HEK293 (cell line): ENCODE measurements around the gene PPHLN1.

Experiments
- GLIS1 ChIP-seq: fragments of 450-650 bp; formaldehyde crosslinking; IDR thresholded peaks from 2 replicates; pipeline ENCODE4 v1.5.1; 2016; ENCODE audit warnings: missing biosample characterization, missing genetic modification characterization
- IKZF3 ChIP-seq: fragments of 450-650 bp; IDR thresholded peaks from 2 replicates; pipeline ENCODE4 v1.5.0; 2018; ENCODE audit warnings: missing biosample characterization, mild to moderate bottlenecking, missing genetic modification characterization, moderate library complexity
- PBX3 ChIP-seq: sonication (generic); formaldehyde crosslinking; IDR thresholded peaks from 2 replicates; pipeline ENCODE4 v1.8.1; 2022; ENCODE audit warnings: mild to moderate bottlenecking, moderate library complexity, missing genetic modification reagents
- WT1 ChIP-seq: fragments of 450-650 bp; formaldehyde crosslinking; IDR thresholded peaks from 2 replicates; pipeline ENCODE4 v1.5.1; 2016; ENCODE audit warnings: missing biosample characterization, missing genetic modification characterization
- ZNF157 ChIP-seq: fragments of 450-650 bp; formaldehyde crosslinking; IDR thresholded peaks from 2 replicates; pipeline ENCODE4 v1.5.1; 2016; ENCODE audit warnings: missing biosample characterization, missing genetic modification characterization
- ZNF280D ChIP-seq: fragments of 450-650 bp; formaldehyde crosslinking; IDR thresholded peaks from 2 replicates; pipeline ENCODE4 v1.5.1; 2016; ENCODE audit warnings: missing biosample characterization, missing genetic modification characterization
- ZNF292 ChIP-seq: fragments of 450-650 bp; formaldehyde crosslinking; IDR thresholded peaks from 2 replicates; pipeline ENCODE4 v1.5.1; 2016; ENCODE audit warnings: low read depth, missing biosample characterization, missing genetic modification characterization, borderline replicate concordance
- ZNF354C ChIP-seq: fragments of 450-650 bp; formaldehyde crosslinking; IDR thresholded peaks from 2 replicates; pipeline ENCODE4 v1.5.1; 2016; ENCODE audit warnings: missing biosample characterization, missing genetic modification characterization, low read depth, borderline replicate concordance
- ZNF423 ChIP-seq: fragments of 450-650 bp; formaldehyde crosslinking; IDR thresholded peaks from 2 replicates; pipeline ENCODE4 v1.5.1; 2016; ENCODE audit warnings: missing biosample characterization, missing genetic modification characterization
- ZNF513 ChIP-seq: fragments of 450-650 bp; IDR thresholded peaks from 2 replicates; pipeline ENCODE4 v1.5.1; 2018; ENCODE audit warnings: missing biosample characterization, missing genetic modification characterization
- ZNF629 ChIP-seq: fragments of 450-650 bp; formaldehyde crosslinking; IDR thresholded peaks from 2 replicates; pipeline ENCODE4 v1.5.1; 2017; ENCODE audit warnings: missing biosample characterization, missing genetic modification characterization
- ZNF776 ChIP-seq: fragments of 450-650 bp; formaldehyde crosslinking; IDR thresholded peaks from 2 replicates; pipeline ENCODE4 v1.5.0; 2017; ENCODE audit warnings: missing biosample characterization, missing genetic modification characterization, borderline replicate concordance
- TF ChIP-seq, protein P1 (sequence below): fragments of 450-650 bp; formaldehyde crosslinking; IDR thresholded peaks from 2 replicates; pipeline ENCODE4 v1.5.1; 2016; ENCODE audit warnings: missing biosample characterization, missing genetic modification characterization
- TF ChIP-seq, protein P2 (sequence below): fragments of 450-650 bp; formaldehyde crosslinking; IDR thresholded peaks from 2 replicates; pipeline ENCODE4 v1.5.1; 2016; ENCODE audit warnings: missing biosample characterization, missing genetic modification characterization
- TF ChIP-seq, protein P3 (sequence below): fragments of 450-650 bp; formaldehyde crosslinking; IDR thresholded peaks from 2 replicates; pipeline ENCODE4 v1.5.1; 2016; ENCODE audit warnings: missing biosample characterization, missing genetic modification characterization
- TF ChIP-seq, protein P4 (sequence below): fragments of 450-650 bp; formaldehyde crosslinking; IDR thresholded peaks from 2 replicates; pipeline ENCODE4 v1.5.1; 2016; ENCODE audit warnings: missing biosample characterization, missing genetic modification characterization
- TF ChIP-seq, protein P5 (sequence below): fragments of 450-650 bp; formaldehyde crosslinking; IDR thresholded peaks from 2 replicates; pipeline ENCODE4 v1.5.1; 2016; ENCODE audit warnings: missing biosample characterization, missing genetic modification characterization
- TF ChIP-seq, protein P6 (sequence below): IDR thresholded peaks from 2 replicates; pipeline ENCODE4 v1.6.1; 2011; ENCODE audit warnings: mild to moderate bottlenecking, low read depth, low read length, borderline replicate concordance
- TF ChIP-seq, protein P7 (sequence below): fragments of 450-650 bp; formaldehyde crosslinking; conservative IDR thresholded peaks from 2 replicates; pipeline ENCODE4 v1.5.1; 2016; ENCODE audit warnings: low read depth, missing biosample characterization, missing genetic modification characterization

PPHLN1 gene

GRCh38 chr12:42474391-42474790 lies 148.4 kb downstream of the PPHLN1 start (continued):
- TF ChIP-seq, protein P1, sequence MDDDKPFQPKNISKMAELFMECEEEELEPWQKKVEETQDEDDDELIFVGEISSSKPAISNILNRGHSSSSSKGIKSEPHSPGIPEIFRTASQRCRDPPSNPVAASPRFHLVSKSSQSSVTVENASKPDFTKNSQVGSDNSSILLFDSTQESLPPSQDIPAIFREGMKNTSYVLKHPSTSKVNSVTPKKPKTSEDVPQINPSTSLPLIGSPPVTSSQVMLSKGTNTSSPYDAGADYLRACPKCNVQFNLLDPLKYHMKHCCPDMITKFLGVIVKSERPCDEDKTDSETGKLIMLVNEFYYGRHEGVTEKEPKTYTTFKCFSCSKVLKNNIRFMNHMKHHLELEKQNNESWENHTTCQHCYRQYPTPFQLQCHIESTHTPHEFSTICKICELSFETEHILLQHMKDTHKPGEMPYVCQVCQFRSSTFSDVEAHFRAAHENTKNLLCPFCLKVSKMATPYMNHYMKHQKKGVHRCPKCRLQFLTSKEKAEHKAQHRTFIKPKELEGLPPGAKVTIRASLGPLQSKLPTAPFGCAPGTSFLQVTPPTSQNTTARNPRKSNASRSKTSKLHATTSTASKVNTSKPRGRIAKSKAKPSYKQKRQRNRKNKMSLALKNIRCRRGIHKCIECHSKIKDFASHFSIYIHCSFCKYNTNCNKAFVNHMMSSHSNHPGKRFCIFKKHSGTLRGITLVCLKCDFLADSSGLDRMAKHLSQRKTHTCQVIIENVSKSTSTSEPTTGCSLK (tag by site-specific recombination) = no peak
- TF ChIP-seq, protein P2, sequence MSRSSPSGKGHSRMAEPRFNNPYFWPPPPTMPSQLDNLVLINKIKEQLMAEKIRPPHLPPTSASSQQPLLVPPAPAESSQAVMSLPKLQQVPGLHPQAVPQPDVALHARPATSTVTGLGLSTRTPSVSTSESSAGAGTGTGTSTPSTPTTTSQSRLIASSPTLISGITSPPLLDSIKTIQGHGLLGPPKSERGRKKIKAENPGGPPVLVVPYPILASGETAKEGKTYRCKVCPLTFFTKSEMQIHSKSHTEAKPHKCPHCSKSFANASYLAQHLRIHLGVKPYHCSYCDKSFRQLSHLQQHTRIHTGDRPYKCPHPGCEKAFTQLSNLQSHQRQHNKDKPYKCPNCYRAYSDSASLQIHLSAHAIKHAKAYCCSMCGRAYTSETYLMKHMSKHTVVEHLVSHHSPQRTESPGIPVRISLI (tag by site-specific recombination) = peak; percentile 53; the same call in 1 of the 2 replicates
- TF ChIP-seq, protein P3, sequence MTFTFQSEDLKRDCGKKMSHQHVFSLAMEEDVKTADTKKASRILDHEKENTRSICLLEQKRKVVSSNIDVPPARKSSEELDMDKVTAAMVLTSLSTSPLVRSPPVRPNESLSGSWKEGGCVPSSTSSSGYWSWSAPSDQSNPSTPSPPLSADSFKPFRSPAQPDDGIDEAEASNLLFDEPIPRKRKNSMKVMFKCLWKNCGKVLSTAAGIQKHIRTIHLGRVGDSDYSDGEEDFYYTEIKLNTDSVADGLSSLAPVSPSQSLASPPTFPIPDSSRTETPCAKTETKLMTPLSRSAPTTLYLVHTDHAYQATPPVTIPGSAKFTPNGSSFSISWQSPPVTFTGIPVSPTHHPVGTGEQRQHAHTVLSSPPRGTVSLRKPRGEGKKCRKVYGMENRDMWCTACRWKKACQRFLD (tag by site-specific recombination) = no peak
- TF ChIP-seq IKZF3 (tag by site-specific recombination) = peak; percentile 65; the same call in 1 of the 2 replicates
- TF ChIP-seq GLIS1 (tag by site-specific recombination) = no peak
- no peak for TF ChIP-seq ZNF157
- TF ChIP-seq, protein P4, sequence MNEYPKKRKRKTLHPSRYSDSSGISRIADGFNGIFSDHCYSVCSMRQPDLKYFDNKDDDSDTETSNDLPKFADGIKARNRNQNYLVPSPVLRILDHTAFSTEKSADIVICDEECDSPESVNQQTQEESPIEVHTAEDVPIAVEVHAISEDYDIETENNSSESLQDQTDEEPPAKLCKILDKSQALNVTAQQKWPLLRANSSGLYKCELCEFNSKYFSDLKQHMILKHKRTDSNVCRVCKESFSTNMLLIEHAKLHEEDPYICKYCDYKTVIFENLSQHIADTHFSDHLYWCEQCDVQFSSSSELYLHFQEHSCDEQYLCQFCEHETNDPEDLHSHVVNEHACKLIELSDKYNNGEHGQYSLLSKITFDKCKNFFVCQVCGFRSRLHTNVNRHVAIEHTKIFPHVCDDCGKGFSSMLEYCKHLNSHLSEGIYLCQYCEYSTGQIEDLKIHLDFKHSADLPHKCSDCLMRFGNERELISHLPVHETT (tag by site-specific recombination) = no peak
- peak; percentile 46; the same call in 1 of the 2 replicates for TF ChIP-seq WT1 (tag by site-specific recombination)
- TF ChIP-seq, protein P5, sequence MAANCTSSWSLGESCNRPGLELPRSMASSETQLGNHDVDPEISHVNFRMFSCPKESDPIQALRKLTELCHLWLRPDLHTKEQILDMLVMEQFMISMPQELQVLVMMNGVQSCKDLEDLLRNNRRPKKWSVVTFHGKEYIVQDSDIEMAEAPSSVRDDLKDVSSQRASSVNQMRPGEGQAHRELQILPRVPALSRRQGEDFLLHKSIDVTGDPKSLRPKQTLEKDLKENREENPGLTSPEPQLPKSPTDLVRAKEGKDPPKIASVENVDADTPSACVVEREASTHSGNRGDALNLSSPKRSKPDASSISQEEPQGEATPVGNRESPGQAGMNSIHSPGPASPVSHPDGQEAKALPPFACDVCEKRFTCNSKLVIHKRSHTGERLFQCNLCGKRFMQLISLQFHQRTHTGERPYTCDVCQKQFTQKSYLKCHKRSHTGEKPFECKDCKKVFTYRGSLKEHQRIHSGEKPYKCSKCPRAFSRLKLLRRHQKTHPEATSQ (tag by site-specific recombination) = no peak
- TF ChIP-seq, protein P6, sequence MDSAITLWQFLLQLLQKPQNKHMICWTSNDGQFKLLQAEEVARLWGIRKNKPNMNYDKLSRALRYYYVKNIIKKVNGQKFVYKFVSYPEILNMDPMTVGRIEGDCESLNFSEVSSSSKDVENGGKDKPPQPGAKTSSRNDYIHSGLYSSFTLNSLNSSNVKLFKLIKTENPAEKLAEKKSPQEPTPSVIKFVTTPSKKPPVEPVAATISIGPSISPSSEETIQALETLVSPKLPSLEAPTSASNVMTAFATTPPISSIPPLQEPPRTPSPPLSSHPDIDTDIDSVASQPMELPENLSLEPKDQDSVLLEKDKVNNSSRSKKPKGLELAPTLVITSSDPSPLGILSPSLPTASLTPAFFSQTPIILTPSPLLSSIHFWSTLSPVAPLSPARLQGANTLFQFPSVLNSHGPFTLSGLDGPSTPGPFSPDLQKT = no peak
- no peak for TF ChIP-seq ZNF280D (tag by site-specific recombination)
- no peak for TF ChIP-seq ZNF354C (tag by site-specific recombination)
- TF ChIP-seq ZNF292 (tag by site-specific recombination) = no peak
- TF ChIP-seq ZNF629 (tag by site-specific recombination) = peak; percentile 68; the same call in 1 of the 2 replicates
- no peak for TF ChIP-seq ZNF423 (tag by site-specific recombination)
- no peak for TF ChIP-seq ZNF513 (tag by site-specific recombination)
- TF ChIP-seq ZNF776 (tag by site-specific recombination) = no peak
- TF ChIP-seq, protein P7, sequence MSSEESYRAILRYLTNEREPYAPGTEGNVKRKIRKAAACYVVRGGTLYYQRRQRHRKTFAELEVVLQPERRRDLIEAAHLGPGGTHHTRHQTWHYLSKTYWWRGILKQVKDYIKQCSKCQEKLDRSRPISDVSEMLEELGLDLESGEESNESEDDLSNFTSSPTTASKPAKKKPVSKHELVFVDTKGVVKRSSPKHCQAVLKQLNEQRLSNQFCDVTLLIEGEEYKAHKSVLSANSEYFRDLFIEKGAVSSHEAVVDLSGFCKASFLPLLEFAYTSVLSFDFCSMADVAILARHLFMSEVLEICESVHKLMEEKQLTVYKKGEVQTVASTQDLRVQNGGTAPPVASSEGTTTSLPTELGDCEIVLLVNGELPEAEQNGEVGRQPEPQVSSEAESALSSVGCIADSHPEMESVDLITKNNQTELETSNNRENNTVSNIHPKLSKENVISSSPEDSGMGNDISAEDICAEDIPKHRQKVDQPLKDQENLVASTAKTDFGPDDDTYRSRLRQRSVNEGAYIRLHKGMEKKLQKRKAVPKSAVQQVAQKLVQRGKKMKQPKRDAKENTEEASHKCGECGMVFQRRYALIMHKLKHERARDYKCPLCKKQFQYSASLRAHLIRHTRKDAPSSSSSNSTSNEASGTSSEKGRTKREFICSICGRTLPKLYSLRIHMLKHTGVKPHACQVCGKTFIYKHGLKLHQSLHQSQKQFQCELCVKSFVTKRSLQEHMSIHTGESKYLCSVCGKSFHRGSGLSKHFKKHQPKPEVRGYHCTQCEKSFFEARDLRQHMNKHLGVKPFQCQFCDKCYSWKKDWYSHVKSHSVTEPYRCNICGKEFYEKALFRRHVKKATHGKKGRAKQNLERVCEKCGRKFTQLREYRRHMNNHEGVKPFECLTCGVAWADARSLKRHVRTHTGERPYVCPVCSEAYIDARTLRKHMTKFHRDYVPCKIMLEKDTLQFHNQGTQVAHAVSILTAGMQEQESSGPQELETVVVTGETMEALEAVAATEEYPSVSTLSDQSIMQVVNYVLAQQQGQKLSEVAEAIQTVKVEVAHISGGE (tag by site-specific recombination) = no peak
- no peak for TF ChIP-seq PBX3
